Measurements from ENCODE around the gene DBN1.

DNA sequence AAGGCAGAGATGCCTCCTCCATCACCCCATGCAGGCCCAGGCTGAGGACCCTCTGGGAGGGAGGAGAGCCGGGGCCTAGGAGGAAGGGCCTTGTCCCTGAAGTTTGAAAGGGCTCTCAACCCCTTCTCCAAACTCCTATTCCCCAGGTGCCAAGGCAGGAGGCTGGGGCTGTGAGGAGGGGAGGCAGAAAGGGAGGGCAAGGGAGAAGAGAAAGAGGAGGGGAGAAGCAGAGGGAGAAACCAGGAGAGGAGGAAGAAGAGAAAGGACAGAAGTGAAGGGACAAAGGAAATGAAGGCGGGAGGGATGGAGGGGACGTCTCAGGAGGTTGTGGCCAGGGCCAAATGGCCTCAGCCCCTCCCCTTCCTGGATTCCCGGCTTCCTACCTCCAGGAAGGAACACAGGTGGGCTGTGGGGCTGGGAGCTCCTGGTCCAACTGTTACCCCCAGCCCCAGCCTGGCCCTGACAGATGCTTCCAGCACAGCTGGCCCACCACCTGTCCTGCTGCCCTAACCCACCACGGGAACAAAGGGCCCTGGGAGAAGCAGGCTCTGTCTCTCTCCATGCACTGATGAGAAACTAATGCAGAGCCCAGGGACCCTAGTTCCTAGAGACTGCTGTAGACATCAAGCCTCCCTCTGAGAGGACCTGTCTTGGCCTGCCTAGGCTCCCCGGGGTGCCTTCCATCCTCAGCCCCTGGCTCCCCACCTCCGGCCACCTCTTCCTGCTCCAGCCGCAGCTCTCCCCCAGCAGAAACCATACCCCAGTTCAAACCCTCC is 3.5 kb downstream of the DBN1 start:
- TF ChIP-seq, protein P1, sequence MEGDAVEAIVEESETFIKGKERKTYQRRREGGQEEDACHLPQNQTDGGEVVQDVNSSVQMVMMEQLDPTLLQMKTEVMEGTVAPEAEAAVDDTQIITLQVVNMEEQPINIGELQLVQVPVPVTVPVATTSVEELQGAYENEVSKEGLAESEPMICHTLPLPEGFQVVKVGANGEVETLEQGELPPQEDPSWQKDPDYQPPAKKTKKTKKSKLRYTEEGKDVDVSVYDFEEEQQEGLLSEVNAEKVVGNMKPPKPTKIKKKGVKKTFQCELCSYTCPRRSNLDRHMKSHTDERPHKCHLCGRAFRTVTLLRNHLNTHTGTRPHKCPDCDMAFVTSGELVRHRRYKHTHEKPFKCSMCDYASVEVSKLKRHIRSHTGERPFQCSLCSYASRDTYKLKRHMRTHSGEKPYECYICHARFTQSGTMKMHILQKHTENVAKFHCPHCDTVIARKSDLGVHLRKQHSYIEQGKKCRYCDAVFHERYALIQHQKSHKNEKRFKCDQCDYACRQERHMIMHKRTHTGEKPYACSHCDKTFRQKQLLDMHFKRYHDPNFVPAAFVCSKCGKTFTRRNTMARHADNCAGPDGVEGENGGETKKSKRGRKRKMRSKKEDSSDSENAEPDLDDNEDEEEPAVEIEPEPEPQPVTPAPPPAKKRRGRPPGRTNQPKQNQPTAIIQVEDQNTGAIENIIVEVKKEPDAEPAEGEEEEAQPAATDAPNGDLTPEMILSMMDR (IDR thresholded peaks at IDR 0.05; ENCODE audit: borderline replicate concordance, extremely low read depth, low read length, poor library complexity, severe bottlenecking) = no peak
- no peak for TF ChIP-seq EZH2 (IDR thresholded peaks at IDR 0.05; ENCODE audit: borderline replicate concordance, low read depth, low read length, severe bottlenecking)
